H9 (cell line): Measurements from ENCODE around the gene ZNF609. TPM values are rescaled to one million over a fixed set of nuclear protein-coding genes. Genes with fewer than 3 reads are reported as not detected.

Experiments
- DNase-seq: peaks from one replicate; pipeline ENCODE4 v3.0.0-alpha.2; 2017
- H2AFZ ChIP-seq: one replicate; pipeline ENCODE4 v1.6.1; 2013; ENCODE audit warnings: mild to moderate bottlenecking, low read length, control low read depth, moderate library complexity
- H2AK5ac ChIP-seq: 2 replicates; pipeline ENCODE4 v1.6.1; 2013; ENCODE audit warnings: low read length, control low read depth, mixed read lengths; ENCODE audit not compliant: insufficient read length
- H2BK120ac ChIP-seq: one replicate; pipeline ENCODE4 v1.6.1; 2013; ENCODE audit warnings: low read depth, mild to moderate bottlenecking, low read length, control low read depth, inconsistent platforms; ENCODE audit not compliant: poor library complexity, severe bottlenecking
- H2BK12ac ChIP-seq: 2 replicates; pipeline ENCODE4 v1.6.1; 2013; ENCODE audit warnings: low read length, control low read depth, mixed read lengths, low read depth; ENCODE audit not compliant: insufficient read length
- H2BK15ac ChIP-seq: 2 replicates; pipeline ENCODE4 v1.6.1; 2013; ENCODE audit warnings: low read depth, low read length, control low read depth
- H2BK20ac ChIP-seq: one replicate; pipeline ENCODE4 v1.6.1; 2013; ENCODE audit warnings: low read depth, mild to moderate bottlenecking, low read length, control low read depth, inconsistent platforms; ENCODE audit not compliant: poor library complexity, severe bottlenecking
- H2BK5ac ChIP-seq: 2 replicates; pipeline ENCODE4 v1.6.1; 2013; ENCODE audit warnings: low read length, control low read depth, mixed read lengths; ENCODE audit not compliant: insufficient read length
- H3K14ac ChIP-seq: 2 replicates; pipeline ENCODE4 v1.6.1; 2013; ENCODE audit warnings: low read length, control low read depth; ENCODE audit not compliant: insufficient read depth
- H3K18ac ChIP-seq: 2 replicates; pipeline ENCODE4 v1.6.1; 2013; ENCODE audit warnings: low read depth, mild to moderate bottlenecking, mixed read lengths, low read length, control low read depth; ENCODE audit not compliant: insufficient read length
- H3K23ac ChIP-seq: 2 replicates; pipeline ENCODE4 v1.6.1; 2013; ENCODE audit warnings: low read length, control low read depth, mixed read lengths, low read depth; ENCODE audit not compliant: insufficient read length
- H3K23me2 ChIP-seq: 2 replicates; pipeline ENCODE4 v1.6.1; 2013; ENCODE audit warnings: low read depth, mild to moderate bottlenecking, mixed read lengths, low read length, control low read depth; ENCODE audit not compliant: insufficient read length, poor library complexity, severe bottlenecking
- H3K27ac ChIP-seq: 2 replicates; pipeline ENCODE4 v1.5.1; 2013; ENCODE audit warnings: low read length, control low read depth, mixed read lengths, low read depth; ENCODE audit not compliant: insufficient read length
- H3K27me3 ChIP-seq: 2 replicates; pipeline ENCODE4 v1.6.1; 2013; ENCODE audit warnings: low read length, control low read depth, inconsistent platforms; ENCODE audit not compliant: insufficient read depth
- H3K4ac ChIP-seq: 2 replicates; pipeline ENCODE4 v1.6.1; 2013; ENCODE audit warnings: low read depth, mild to moderate bottlenecking, control low read depth, inconsistent platforms, low read length, moderate library complexity
- H3K4me1 ChIP-seq: 2 replicates; pipeline ENCODE4 v1.6.1; 2013; ENCODE audit warnings: low read length, control low read depth, inconsistent platforms; ENCODE audit not compliant: insufficient read depth
- H3K4me2 ChIP-seq: 2 replicates; pipeline ENCODE4 v1.6.1; 2013; ENCODE audit warnings: low read length, control low read depth, mixed read lengths; ENCODE audit not compliant: insufficient read length, insufficient read depth
- H3K56ac ChIP-seq: 2 replicates; pipeline ENCODE4 v1.6.1; 2013; ENCODE audit warnings: low read depth, mild to moderate bottlenecking, mixed read lengths, low read length, control low read depth; ENCODE audit not compliant: insufficient read length
- H3K79me1 ChIP-seq: 2 replicates; pipeline ENCODE4 v1.6.1; 2013; ENCODE audit warnings: low read depth, mild to moderate bottlenecking, moderate library complexity, low read length, control low read depth, inconsistent platforms; ENCODE audit not compliant: insufficient read depth, poor library complexity, severe bottlenecking
- H3K79me2 ChIP-seq: 2 replicates; pipeline ENCODE4 v1.6.1; 2013; ENCODE audit warnings: low read length, control low read depth, inconsistent platforms; ENCODE audit not compliant: insufficient read depth
- H3K9ac ChIP-seq: 2 replicates; pipeline ENCODE4 v1.6.1; 2013; ENCODE audit warnings: low read length, control low read depth, mixed read lengths; ENCODE audit not compliant: insufficient read length; ENCODE audit errors: extremely low read depth
- H3K9me3 ChIP-seq: one replicate; pipeline ENCODE4 v1.6.1; 2013; ENCODE audit warnings: low read depth, low read length, inconsistent platforms; ENCODE audit not compliant: control insufficient read depth
- H3T11ph ChIP-seq: one replicate; pipeline ENCODE4 v1.6.1; 2013; ENCODE audit warnings: mild to moderate bottlenecking, low read length, control low read depth, inconsistent platforms
- H4K20me1 ChIP-seq: one replicate; pipeline ENCODE4 v1.6.1; 2013; ENCODE audit not compliant: control insufficient read depth, insufficient read length, insufficient read depth
- H4K5ac ChIP-seq: 2 replicates; pipeline ENCODE4 v1.6.1; 2013; ENCODE audit warnings: low read depth, mild to moderate bottlenecking, mixed read lengths, low read length, control low read depth; ENCODE audit not compliant: insufficient read length
- H4K8ac ChIP-seq: replicated peaks from 2 replicates; pipeline ENCODE4 v1.6.1; 2013; ENCODE audit warnings: low read length, control low read depth, mixed read lengths, low read depth; ENCODE audit not compliant: insufficient read length
- H4K91ac ChIP-seq: 2 replicates; pipeline ENCODE4 v1.6.1; 2013; ENCODE audit warnings: low read depth, mild to moderate bottlenecking, moderate library complexity, mixed read lengths, low read length, control low read depth; ENCODE audit not compliant: insufficient read length
- H3K27ac Mint-ChIP-seq, 3 experiments: 2 replicates in 2 of 3; 3 replicates in 1 of 3; pipeline ENCODE4 v1.8.0; 2020 to 2021; ENCODE audit warnings: mixed read lengths in 3 of 3, mild to moderate bottlenecking in 1 of 3, moderate library complexity in 1 of 3
- H3K27me3 Mint-ChIP-seq: 2 replicates; pipeline ENCODE4 v1.8.0; 2021; ENCODE audit warnings: low read depth, mild to moderate bottlenecking, moderate library complexity, mixed read lengths
- H3K36me3 Mint-ChIP-seq, 3 experiments: 2 replicates in 2 of 3; 3 replicates in 1 of 3; pipeline ENCODE4 v1.8.0; 2020 to 2021; ENCODE audit warnings: low read depth in 3 of 3, mixed read lengths in 3 of 3; ENCODE audit not compliant: insufficient read depth in 1 of 3
- H3K4me1 Mint-ChIP-seq, 2 experiments: 2 replicates each; pipeline ENCODE4 v1.8.0; 2020; ENCODE audit warnings: mixed read lengths in 2 of 2
- H3K4me3 Mint-ChIP-seq, 2 experiments: 2 replicates in 1 of 2; 3 replicates in 1 of 2; pipeline ENCODE4 v1.8.0; 2020 to 2021; ENCODE audit warnings: mild to moderate bottlenecking in 2 of 2, mixed read lengths in 2 of 2, moderate library complexity in 1 of 2
- H3K9me3 Mint-ChIP-seq, 2 experiments: 2 replicates in 1 of 2; 3 replicates in 1 of 2; pipeline ENCODE4 v1.8.0; 2020; ENCODE audit warnings: mild to moderate bottlenecking in 2 of 2, mixed read lengths in 2 of 2, moderate library complexity in 1 of 2
- WGBS: extraction: QIAGEN DNeasy Blood & Tissue Kit; methylation state at CpG from one replicate; pipeline ENCODE4 v1.1.7; 2013; ENCODE audit warnings: missing lambda C conversion rate, low lambda C conversion rate, mixed read lengths; ENCODE audit not compliant: insufficient read length; ENCODE audit errors: extremely low coverage; 5-methylcytosine and 5-hydroxymethylcytosine counted together
- total RNA-seq: library from RNA; stranded (reverse); gene quantifications from 2 replicates; pipeline ENCODE4 v1.2.1, GENCODE V29; 2021
- TF ChIP-seq, protein P1 (sequence below): fragments of 200-600 bp; sonication (generic); conservative IDR thresholded peaks from 3 replicates; pipeline ENCODE4 v1.8.0; 2021; ENCODE audit warnings: antibody characterized with exemption, mild to moderate bottlenecking

ZNF609 gene
- total RNA-seq, 1 experiment from 2014 or later, result 45.3 TPM

DNA sequence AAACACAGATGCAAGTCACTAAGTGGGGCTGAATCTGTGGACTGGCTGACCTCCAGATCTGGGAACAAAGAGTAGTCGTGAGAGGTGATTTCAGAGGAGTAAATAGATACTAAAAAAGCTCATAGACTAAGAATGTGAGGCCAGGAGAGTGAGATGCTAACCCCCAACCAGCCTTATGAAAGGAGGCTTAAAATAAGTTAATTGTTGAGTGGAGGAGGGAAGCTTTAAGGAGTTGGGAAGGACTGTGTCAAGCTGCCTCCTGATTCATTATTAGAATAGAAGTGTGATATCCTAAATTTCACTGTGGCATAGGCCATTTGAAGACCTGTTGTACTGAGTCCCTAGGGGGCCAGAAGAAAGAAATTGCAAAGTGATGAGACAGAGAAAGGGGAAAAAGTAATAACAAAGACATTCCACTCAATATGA, 207.4 kb downstream of the ZNF609 start:
- Histone ChIP-seq H4K8ac (no peak overlapping the region), H3K23me2 (no peaks in the 10 kb centered on the region), H3K4me1 (no peaks in the 10 kb centered on the region; the same call in 1 of the 2 replicates), H3T11ph (no peak overlapping the region), H3K9me3 (no peaks in the 10 kb centered on the region), H3K4me2 (no peak overlapping the region), H3K79me2 (peaks cover 2% of the 10 kb centered on the region; the same call in 1 of the 2 replicates), H3K56ac (no peak overlapping the region), H3K9ac (no peak overlapping the region), H2BK120ac (peak overlapping the region; percentile 48), H3K27ac (peak overlapping the region; percentile 29), H4K5ac (no peak overlapping the region), H4K20me1 (no peaks in the 10 kb centered on the region), H3K23ac (no peak overlapping the region), H2BK5ac (no peak overlapping the region), H2BK20ac (no peak overlapping the region), H3K18ac (no peak overlapping the region), H3K27me3 (no peaks in the 10 kb centered on the region), H4K91ac (no peak overlapping the region), H2AK5ac (no peak overlapping the region), H2BK15ac (no peak overlapping the region), H2BK12ac (no peak overlapping the region), H3K79me1 (no peaks in the 10 kb centered on the region), H3K4ac (no peak overlapping the region), H2AFZ (no peak overlapping the region), H3K14ac (no peak overlapping the region)
- peaks cover 2 to 5% (median 2%) of the 10 kb centered on the region in 3 experiments; a peak in 3 of 7 replicates for H3K36me3 Mint-ChIP-seq
- WGBS, result no CpG with 5 or more reads among the region's 1 CpG
- no peaks in the 10 kb centered on the region for H3K9me3 Mint-ChIP-seq
- DNase-seq, result no peak
- no peaks in the 10 kb centered on the region; the same call in 1 of the 2 replicates for H3K27me3 Mint-ChIP-seq
- H3K4me1 Mint-ChIP-seq, result peaks cover 17% of the 10 kb centered on the region in 2 experiments
- peak overlapping the region; percentile 85 to 96 (median 91); a peak in 6 of 7 replicates for H3K27ac Mint-ChIP-seq
- H3K4me3 Mint-ChIP-seq, result no peak overlapping the region; a peak in 1 of 5 replicates
- TF ChIP-seq, protein P1, sequence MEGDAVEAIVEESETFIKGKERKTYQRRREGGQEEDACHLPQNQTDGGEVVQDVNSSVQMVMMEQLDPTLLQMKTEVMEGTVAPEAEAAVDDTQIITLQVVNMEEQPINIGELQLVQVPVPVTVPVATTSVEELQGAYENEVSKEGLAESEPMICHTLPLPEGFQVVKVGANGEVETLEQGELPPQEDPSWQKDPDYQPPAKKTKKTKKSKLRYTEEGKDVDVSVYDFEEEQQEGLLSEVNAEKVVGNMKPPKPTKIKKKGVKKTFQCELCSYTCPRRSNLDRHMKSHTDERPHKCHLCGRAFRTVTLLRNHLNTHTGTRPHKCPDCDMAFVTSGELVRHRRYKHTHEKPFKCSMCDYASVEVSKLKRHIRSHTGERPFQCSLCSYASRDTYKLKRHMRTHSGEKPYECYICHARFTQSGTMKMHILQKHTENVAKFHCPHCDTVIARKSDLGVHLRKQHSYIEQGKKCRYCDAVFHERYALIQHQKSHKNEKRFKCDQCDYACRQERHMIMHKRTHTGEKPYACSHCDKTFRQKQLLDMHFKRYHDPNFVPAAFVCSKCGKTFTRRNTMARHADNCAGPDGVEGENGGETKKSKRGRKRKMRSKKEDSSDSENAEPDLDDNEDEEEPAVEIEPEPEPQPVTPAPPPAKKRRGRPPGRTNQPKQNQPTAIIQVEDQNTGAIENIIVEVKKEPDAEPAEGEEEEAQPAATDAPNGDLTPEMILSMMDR, result no peak
